GM12872 (cell line): Measurements from ENCODE around the gene SPTB.

Source experiments
- TF ChIP-seq, protein P1 (sequence below): IDR thresholded peaks from 3 replicates; pipeline ENCODE4 v1.5.1; 2011; ENCODE audit warnings: low read depth, mild to moderate bottlenecking, low read length, moderate library complexity; ENCODE audit not compliant: insufficient read depth

Gene SPTB

DNA sequence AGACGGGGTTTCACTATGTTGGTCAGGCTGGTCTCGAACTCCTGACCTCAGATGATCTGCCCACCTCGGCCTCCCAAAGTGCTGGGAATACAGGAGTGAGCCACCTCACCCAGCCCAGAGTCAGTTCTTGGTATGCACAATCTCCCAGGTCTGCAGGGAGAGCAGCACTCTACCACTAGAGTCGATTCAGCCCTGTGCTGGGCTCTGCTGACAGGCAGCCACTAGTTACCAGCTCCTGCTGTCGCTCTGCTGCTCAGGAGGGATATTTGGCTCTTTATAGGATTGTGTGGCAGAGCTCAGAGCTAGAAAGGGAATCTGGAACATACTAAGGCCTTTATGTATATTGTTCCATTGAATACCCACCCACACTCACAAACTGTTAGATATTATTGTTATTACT lies 44.3 kb downstream of the SPTB start:
- TF ChIP-seq, protein P1, sequence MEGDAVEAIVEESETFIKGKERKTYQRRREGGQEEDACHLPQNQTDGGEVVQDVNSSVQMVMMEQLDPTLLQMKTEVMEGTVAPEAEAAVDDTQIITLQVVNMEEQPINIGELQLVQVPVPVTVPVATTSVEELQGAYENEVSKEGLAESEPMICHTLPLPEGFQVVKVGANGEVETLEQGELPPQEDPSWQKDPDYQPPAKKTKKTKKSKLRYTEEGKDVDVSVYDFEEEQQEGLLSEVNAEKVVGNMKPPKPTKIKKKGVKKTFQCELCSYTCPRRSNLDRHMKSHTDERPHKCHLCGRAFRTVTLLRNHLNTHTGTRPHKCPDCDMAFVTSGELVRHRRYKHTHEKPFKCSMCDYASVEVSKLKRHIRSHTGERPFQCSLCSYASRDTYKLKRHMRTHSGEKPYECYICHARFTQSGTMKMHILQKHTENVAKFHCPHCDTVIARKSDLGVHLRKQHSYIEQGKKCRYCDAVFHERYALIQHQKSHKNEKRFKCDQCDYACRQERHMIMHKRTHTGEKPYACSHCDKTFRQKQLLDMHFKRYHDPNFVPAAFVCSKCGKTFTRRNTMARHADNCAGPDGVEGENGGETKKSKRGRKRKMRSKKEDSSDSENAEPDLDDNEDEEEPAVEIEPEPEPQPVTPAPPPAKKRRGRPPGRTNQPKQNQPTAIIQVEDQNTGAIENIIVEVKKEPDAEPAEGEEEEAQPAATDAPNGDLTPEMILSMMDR = no peak

DNA sequence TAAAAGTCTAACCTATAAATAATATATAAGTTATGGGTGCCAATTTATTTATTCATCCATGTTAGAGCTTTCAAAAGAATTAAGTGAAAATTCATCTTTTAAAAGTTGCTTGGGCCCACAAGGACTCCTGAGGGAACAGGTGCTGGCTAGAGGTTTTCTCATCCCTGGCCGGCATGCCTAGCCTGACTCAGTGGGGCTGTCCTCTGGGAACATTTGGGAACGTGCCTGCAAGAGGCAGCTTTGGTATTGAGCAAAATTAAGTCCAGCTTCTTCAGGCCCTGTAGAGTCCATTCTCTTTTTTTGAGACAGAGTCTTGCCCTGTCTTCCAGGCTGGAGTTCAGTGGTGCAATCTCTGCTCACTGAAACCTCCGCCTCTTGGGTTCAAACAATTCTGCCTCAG lies 44.7 kb downstream of the SPTB start:
- TF ChIP-seq, protein P1 = no peak

DNA sequence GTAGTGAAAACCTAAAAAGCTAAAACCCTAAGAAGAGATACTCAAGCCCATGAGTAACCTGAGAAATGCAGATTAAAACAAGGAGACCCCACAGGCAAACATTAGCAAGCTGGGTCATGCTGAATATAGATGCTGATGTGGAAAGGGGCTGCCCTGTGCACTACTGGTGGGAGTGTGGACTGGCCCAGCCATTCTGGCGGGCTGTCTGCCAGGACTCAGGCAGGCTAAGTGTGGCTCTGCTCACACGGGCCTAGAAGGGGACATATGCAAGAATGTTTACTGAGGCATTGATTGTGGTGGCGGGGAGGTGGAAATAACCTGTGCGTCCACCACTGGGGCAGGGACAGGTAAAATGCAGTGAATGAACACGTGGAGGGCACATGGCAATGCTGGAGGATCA lies 48.3 kb downstream of the SPTB start:
- TF ChIP-seq, protein P1 = no peak

DNA sequence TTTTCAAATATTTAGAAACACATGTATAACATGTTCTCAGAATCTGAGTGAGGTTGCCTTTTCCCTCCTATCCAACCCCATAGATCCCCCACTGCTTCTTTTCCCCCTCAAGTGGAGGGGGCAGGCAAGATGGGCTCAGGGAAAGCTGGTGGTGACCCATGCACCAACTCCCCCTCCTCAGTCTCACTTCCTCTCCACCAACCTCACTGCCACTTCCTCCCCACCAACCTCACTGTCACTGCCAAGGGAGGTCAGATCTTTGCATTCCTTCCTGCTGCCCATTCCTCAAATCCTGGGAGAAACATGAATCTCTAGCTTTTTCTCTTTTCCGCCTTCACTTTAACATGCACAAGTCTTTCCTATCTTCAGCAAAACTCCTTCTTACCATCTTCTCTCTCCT lies 48.7 kb downstream of the SPTB start:
- TF ChIP-seq, protein P1 = no peak

DNA sequence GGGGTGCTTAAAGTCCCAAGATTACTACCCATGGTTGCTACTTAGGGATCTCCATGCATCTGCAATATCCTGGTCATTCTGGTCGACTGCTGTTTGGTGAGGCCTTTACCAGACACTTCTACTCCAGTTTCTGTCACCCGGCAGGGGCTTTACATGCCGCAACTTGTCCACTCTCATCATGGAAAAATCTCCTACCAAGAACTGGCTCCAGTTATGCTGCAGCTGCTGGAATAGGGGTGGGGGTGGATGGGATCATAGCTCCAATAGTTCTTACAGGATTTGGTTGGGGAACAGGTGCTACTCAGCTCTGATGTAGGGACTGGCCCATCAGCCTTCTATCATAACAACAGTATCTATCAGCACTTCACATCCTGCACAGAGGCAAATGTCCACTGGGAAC lies 51.6 kb downstream of the SPTB start:
- TF ChIP-seq, protein P1 = no peak

DNA sequence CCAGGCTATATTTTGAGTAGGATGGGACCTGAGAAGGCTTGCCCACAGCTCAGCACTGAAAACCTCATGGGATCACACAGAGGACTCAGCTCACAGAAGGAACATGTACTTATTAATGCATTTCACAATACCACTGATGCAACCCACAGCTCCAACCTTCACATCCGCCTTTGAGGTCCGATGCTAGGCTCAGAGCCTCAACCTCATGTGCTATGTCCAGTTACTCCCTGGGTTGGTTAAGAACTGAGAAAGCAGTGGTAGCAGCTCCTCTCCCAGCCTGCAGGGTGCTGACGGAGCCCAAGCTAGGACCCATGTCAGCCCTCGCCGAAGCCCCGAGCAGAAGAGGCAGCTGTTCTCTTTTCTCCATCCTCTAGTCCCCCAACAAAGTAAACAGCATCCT lies 52.9 kb downstream of the SPTB start:
- TF ChIP-seq, protein P1 = no peak

DNA sequence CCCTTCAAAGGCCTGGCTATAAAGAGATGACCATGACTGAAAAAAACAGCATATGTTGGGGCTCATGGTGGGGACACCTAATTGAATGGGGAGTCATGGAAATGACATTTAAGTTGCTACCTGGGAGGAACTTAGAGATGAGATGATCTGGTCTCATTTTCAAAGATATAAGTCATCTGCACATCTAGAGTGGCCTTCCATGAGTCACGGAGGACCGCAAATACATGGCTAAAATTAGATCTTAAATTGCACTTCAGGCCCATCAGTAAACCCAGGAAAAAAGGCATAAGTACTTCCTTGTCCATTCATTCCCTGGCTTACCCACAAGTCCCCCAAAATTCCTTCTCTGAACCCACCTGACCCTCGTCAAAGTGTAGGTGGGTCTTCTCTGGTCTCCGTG lies 53.4 kb downstream of the SPTB start:
- TF ChIP-seq, protein P1 = no peak

DNA sequence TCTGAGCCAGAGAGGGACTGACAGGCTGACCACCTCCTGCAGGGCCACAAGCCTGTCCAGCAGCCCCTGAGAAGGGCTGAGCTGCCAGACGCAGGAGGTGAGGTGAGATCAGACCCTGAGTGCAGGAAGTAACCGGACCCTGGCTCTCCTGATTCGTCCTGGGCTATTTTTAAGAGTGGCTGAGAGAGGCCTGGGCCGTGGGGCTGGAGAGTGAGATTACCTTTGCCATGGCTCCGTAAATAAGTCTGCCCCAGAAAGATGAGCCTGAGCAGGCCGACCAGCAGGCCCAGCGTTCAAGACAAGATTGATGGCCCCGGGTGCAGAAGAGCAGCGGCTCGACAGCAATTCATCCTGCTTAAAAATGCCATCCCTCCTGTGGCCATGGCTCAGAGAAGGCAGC lies 54.2 kb downstream of the SPTB start:
- TF ChIP-seq, protein P1 = no peak
